Body of pancreas (tissue), 4 donors: ENCODE data around the gene QKI. TPM values are rescaled to one million over a fixed set of nuclear protein-coding genes. Genes with fewer than 3 reads are reported as not detected.
"Not testable (repeated sequence)": the region's sequence is repeated elsewhere in the genome, so short reads cannot be mapped to it uniquely, and the experiment has no call there.

Experiments
- ATAC-seq: fragments of 150-250 bp; one replicate; pipeline ENCODE4 v1.9.1; 2016
- DNase-seq, 4 donors: peaks; one replicate each; pipeline ENCODE4 v3.0.0-alpha.2; 2019
- H3K27ac ChIP-seq, 4 donors: fragments of 200-600 bp; sonication (generic); 1 replicate in 3 of 4; 2 replicates in 1 of 4; pipeline versions ENCODE4 v1.5.1 to v1.6.1; 2016 to 2019; ENCODE audit warnings: mild to moderate bottlenecking in 1 of 4, mixed read lengths in 1 of 4, moderate library complexity in 1 of 4
- H3K27me3 ChIP-seq, 2 donors: fragments of 200-600 bp; sonication (generic); one replicate each; pipeline ENCODE4 v1.6.0; 2016; ENCODE audit warnings: mild to moderate bottlenecking in 1 of 2
- H3K36me3 ChIP-seq, 2 donors: fragments of 200-600 bp; sonication (generic); replicated peaks in 1 of 2; 2 replicates each; pipeline ENCODE4 v1.5.1; 2016; ENCODE audit warnings: low read depth in 2 of 2; ENCODE audit not compliant: insufficient read depth in 1 of 2
- H3K4me1 ChIP-seq: fragments of 200-600 bp; sonication (generic); one replicate; pipeline ENCODE4 v1.6.0; 2016
- H3K4me3 ChIP-seq, 2 donors: fragments of 200-600 bp; sonication (generic); 1 replicate in 1 of 2; 2 replicates in 1 of 2; pipeline ENCODE4 v1.5.1; 2016 to 2019
- H3K9me3 ChIP-seq, 3 donors: fragments of 200-600 bp; sonication (generic); 1 replicate in 2 of 3; 2 replicates in 1 of 3; pipeline ENCODE4 v1.5.1; 2016
- CTCF ChIP-seq, 7 experiments: fragments of 450-650 bp in 4 of 7; fragments of 200-600 bp in 3 of 7; sonication (generic) in 3 of 7; IDR thresholded peaks; one replicate each; pipeline ENCODE4 v1.5.1; 2016 to 2019; ENCODE audit warnings: antibody characterized with exemption in 7 of 7
- POLR2A ChIP-seq, 3 donors: fragments of 450-650 bp; IDR thresholded peaks; one replicate each; pipeline ENCODE4 v1.6.1; 2016; ENCODE audit warnings: antibody characterized with exemption in 3 of 3, mild to moderate bottlenecking in 2 of 3
- WGBS, 2 donors: methylation state at CpG; one replicate each; pipeline ENCODE4 v1.1.5; 2017; 5-methylcytosine and 5-hydroxymethylcytosine counted together
- intact Hi-C: fragments of 100-400 bp; cut with DNase I; formaldehyde crosslinking; loops from one replicate; pipeline ENCODE4 v1.15.1; 2023
- total RNA-seq, 2 donors: library from RNA; depleted of rRNA; stranded (reverse); fragments of >200 nt; gene quantifications; one replicate each; pipeline ENCODE4 v1.1.0, GENCODE V29; 2016

QKI gene
- total RNA-seq, 2 donors from 2014 or later, result 60.4 to 61.3 TPM

GRCh38 chr6:163469459-163469985 is 55.0 kb downstream of the QKI start:
- intact Hi-C loops, result no loop called here
- Histone ChIP-seq H3K4me1 (peaks cover 3% of the 10 kb centered on the region), H3K4me3 (no peak overlapping the region), H3K27ac (no peak overlapping the region), H3K27me3 (no peaks in the 10 kb centered on the region), H3K36me3 (no peaks in the 10 kb centered on the region), H3K9me3 (no peaks in the 10 kb centered on the region)
- TF ChIP-seq POLR2A (IDR thresholded peaks at IDR 0.05), result no peak
- no peak for TF ChIP-seq CTCF (IDR thresholded peaks at IDR 0.05)
- DNase-seq (no peak), ATAC-seq (no peak)
- WGBS, 2 donors, result 95 to 100% methylated on average over 1 of the region's 1 CpG

DNA sequence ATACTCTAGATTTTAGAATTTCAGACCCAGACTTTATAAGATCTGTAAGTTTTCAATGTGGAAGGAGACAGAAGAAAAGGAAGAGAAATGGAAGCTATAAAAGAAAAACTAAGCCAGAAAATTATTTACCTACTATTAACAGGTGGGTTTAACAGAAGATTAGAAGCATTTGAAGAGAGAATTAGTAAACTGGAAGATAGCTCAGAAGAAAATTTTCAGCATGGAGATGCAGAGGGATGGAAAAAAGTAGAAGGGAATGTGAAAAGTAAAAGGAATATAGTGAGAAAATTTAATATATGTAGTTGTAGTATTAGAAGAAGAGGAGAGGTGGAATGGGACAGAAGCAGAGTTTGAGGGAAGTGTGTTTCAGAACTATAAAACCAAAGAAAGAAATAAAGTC is 56.1 kb downstream of the QKI start:
- no peak overlapping the region for H3K4me3 ChIP-seq
- H3K27ac ChIP-seq, result no peak overlapping the region
- H3K36me3 ChIP-seq, result no peaks in the 10 kb centered on the region
- no peak for ATAC-seq
- H3K4me1 ChIP-seq, result no peaks in the 10 kb centered on the region
- H3K27me3 ChIP-seq, result no peaks in the 10 kb centered on the region
- intact Hi-C loops, result no loop called here
- no peak for DNase-seq
- TF ChIP-seq POLR2A (IDR thresholded peaks at IDR 0.05), result no peak
- no peak for TF ChIP-seq CTCF (IDR thresholded peaks at IDR 0.05)
- H3K9me3 ChIP-seq, result no peaks in the 10 kb centered on the region

DNA sequence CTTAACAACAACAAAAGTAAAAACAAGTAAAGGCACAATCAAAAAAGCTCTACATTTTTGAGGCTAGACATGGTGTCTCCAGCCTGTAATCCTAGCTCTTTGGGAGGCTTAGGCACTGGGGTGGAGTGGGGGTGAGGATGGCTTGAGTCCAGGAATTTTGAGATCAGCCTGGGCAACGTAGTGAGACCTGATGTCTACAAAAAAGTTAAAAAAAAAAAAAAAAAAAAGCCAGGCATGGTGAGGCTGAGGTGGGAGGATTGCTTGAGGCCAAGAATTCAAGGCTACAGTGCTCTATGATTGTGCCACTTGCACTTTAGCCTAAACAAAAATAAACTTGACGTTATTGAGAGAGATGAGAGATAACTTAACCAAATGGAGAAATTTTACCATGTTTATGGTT is 60.1 kb downstream of the QKI start:
- H3K27ac ChIP-seq, result no peak overlapping the region
- WGBS, 2 donors, result 69 to 74% methylated on average over 2 of the region's 2 CpGs
- intact Hi-C loops, result no loop called here

GRCh38 chr6:163476946-163477345 is 62.4 kb downstream of the QKI start:
- H3K4me3 ChIP-seq, DNase-seq, intact Hi-C loops, H3K27ac ChIP-seq, ATAC-seq, H3K4me1 ChIP-seq, H3K9me3 ChIP-seq, H3K27me3 ChIP-seq, H3K36me3 ChIP-seq: not testable (repeated sequence)
- WGBS, 2 donors, result 96 to 100% methylated on average over 7 of the region's 7 CpGs

More for the DNA sequence above, 60.1 kb downstream of the QKI start:
- Histone ChIP-seq H3K4me3 (no peak overlapping the region), H3K4me1 (no peaks in the 10 kb centered on the region), H3K9me3 (no peaks in the 10 kb centered on the region), H3K27me3 (no peaks in the 10 kb centered on the region), H3K36me3 (no peaks in the 10 kb centered on the region)
- no peak for TF ChIP-seq CTCF (IDR thresholded peaks at IDR 0.05)
- no peak for TF ChIP-seq POLR2A (IDR thresholded peaks at IDR 0.05)
- no peak for ATAC-seq
- no peak for DNase-seq

DNA sequence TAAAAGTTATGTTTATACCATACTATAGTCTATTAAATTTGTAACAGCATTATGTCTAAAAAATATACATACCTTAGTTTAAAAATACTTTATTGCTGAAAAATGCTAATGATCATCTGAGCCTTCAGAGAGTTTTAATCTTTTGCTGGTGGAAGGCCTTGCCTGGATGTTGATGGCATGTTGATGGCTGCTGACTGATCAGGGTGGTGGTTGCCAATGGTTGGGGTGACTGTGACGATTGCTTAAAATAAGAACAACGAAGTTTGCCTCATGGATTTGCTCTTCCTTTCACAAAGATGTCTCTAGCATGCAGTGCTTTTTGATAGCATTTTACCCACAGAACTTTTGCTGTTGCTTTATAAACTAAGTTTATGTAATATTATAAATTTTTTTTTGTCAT is 68.6 kb downstream of the QKI start:
- Histone ChIP-seq H3K36me3 (no peaks in the 10 kb centered on the region), H3K4me3 (no peak overlapping the region), H3K9me3 (no peaks in the 10 kb centered on the region), H3K4me1 (no peaks in the 10 kb centered on the region), H3K27me3 (no peaks in the 10 kb centered on the region), H3K27ac (no peak overlapping the region)
- WGBS, 2 donors, result 82 to 93% methylated on average over 2 of the region's 2 CpGs
- intact Hi-C loops, result no loop called here
- no peak for ATAC-seq
- TF ChIP-seq CTCF (IDR thresholded peaks at IDR 0.05) (no peak), POLR2A (IDR thresholded peaks at IDR 0.05) (no peak)
- no peak for DNase-seq
